ENCODE data around the gene TRIM62.
"Not testable (repeated sequence)": the region's sequence is repeated elsewhere in the genome, so short reads cannot be mapped to it uniquely, and the experiment has no call there.

Gene TRIM62

DNA sequence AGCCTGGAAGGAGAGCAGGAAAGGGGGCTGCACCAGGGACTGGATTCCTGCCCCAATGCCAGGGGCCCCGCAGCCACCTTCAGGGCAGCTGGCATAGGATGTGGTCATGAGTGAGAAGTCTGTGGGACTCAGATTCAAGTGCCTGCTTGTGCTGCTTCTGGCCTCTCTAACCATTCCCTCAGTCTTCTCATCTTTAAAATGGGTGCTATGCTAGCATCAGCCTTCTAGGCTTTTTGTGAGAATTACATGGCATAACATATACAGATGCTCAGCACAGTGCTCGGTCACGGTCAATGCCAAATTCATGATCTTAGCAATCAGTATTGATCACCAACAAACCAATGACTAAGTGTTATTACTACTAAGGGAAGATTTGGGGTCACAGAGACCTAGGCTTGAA lies 23.5 kb downstream of the TRIM62 start:
- no peak for DNase-seq

GRCh38 chr1:33157131-33157530 lies 24.7 kb downstream of the TRIM62 start:
- no peak for DNase-seq

- DNase-seq = no peak
Measured at GRCh38 chr1:33155877-33156538, 25.8 kb downstream of the TRIM62 start.

- no peak for DNase-seq
Measured at GRCh38 chr1:33153650-33154049, 28.2 kb downstream of the TRIM62 start.

DNA sequence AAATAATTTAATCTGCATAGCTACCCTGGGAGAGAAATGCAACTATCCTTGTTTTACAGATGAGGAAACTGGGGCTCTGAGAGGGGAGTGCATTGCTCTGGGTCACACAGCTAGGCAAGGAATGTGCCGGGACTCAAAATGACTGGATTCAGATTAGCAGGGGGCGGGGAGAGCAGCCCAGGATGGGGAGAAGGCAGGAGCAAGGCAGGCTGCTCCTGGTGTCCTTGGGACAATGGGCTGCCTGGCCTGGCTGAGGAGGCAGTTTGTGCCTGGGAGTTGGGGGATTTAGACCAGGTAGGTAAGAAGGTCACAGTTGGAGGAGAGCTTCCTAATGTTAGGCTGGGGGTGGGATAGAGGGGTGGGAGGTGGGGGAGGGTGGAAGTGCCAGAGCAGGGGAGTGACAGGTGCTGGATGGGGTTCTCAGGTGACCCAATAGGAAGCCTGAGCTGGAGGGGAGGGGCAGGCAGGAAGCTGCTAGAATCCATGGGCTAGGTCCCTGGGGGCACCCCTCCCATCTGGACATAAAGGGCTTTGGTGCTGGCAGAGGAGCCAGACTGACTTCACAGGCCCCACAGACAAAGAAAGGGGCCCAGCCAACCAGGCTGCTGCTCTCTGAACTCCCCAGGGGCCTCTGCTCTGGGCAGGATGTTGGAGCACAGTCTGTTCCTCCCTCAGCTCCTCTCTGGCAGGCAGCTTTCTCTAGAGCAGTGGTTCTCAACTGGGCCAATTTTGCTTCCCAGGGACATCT lies 29.0 kb downstream of the TRIM62 start:
- no peak for DNase-seq

DNA sequence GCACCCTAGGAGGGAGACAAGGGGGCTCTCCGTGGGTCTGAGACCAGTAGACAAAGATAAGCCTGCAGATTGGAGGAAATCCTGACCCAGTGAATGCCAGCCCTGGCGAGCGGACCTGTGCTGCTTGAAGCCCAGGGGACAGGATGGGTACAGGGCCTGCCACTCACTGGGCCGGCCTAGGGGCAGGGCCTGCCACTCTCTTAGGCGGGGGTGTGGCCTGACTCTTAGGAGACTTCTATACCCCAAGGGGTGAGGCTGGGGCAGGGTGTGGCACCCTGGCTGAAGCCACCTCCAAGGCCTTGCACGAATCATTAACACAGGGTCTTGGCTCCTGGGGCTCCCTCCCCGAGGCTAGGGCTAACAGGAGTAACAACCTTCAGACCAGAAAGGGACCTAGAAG lies 30.7 kb downstream of the TRIM62 start:
- DNase-seq = no peak

DNA sequence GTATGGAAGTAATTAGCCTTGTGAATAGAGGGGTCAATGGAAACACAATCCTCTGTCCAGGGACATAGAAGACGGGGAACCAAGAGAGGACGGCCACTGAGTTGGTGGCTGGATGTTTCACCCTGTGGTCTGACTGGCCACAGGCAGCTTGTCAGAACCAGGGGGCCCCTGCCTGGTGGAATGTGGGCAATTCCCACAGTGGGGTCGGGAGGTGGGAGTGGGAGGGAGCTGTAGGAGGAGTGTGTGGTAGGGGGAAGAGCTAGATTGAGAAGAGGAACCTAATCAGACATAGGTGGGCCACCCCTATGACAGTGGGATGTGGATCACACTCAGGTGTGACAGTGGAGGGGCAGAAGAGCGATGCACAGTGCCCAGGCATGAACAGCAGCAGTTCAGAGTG lies 31.3 kb downstream of the TRIM62 start:
- no peak for DNase-seq

DNA sequence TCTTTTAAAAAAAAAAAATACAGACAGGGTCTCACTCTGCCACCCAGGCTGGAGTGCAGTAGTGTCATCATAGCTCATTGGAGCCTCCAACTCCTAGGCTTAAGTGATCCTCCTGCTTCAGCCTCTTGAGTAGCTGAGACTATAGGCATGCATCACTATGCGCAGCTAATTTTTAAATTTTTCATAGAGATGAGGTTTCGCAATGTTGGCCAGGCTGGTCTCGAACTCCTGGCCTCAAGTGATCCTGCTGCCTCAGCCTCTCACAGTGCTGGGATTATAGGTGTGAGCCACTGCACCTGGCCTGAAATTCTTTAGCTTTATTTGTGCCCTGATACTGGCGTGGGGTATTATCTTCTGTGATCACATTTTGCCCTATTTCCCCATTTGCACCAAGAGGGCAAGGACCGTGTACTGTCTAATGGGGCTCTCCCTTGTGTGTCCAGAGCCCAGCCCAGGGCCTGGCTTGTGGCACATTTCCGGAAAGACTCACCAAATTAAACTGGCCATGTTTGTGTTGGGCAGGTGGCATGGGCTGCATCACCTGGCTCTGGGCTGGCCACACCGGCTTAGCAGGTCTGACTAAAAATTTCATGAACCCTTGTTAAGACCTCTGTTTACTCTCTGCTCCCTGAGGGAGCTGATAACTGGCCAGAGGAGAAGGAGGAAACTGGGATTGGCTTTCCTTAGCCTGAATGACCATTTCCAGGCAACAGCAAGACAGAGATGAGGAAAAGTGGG lies 32.2 kb downstream of the TRIM62 start:
- no peak for DNase-seq

DNA sequence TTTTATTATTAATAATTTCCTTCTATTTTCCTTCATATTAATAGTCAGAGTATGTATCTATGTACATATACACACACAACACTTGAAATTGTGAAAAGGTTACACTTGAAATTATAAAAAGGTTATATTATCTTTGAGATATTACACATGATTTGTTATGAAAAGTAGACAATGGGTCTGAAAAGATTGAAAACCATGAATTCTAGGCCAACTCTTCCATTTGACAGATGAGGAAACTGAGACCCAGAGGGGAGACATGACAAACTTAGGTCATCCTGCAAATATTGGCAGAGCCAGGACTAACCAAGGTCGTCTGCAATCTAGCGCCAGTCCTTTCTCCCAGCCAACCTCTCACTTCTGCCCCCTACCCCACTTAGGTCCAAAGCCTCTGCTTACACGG lies 33.2 kb downstream of the TRIM62 start:
- no peak for DNase-seq

- DNase-seq = no peak
Measured at GRCh38 chr1:33147997-33148314, 33.9 kb downstream of the TRIM62 start.

GRCh38 chr1:33147275-33147996 lies 34.4 kb downstream of the TRIM62 start:
- DNase-seq = no peak

- no peak for DNase-seq
Measured at GRCh38 chr1:33146003-33146402, 35.8 kb downstream of the TRIM62 start.

GRCh38 chr1:33143698-33144097 lies 38.1 kb downstream of the TRIM62 start:
- DNase-seq = no peak

- no peak for DNase-seq
Measured at GRCh38 chr1:33143176-33143575, 38.7 kb downstream of the TRIM62 start.

DNA sequence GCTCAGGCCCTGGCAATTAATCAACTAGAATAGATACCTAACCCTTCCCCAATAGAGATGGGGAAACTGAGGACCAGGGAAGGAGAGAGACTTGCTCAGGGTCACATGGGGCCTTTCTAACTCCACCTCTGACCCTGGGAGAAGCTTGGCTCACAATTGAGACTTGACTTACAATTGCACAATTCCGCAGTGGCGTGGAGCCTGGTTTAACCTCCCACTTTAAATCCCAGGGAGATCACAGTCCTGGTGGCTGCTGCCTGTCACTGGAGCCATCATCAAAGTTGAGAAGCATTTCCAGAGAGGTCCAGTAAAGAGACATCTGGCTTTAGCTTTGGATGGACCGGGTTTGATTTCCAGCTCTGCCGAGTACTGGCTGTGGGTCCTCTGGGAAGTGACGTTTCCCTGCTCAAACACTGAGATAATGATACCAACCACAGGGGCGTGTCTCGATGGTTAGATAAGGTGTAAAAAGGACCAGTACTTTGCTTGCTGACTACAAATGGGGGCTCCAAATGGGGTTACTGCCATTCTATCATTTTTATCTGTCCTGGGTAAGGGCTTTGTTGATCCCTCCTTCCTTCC lies 39.3 kb downstream of the TRIM62 start:
- DNase-seq = no peak

DNA sequence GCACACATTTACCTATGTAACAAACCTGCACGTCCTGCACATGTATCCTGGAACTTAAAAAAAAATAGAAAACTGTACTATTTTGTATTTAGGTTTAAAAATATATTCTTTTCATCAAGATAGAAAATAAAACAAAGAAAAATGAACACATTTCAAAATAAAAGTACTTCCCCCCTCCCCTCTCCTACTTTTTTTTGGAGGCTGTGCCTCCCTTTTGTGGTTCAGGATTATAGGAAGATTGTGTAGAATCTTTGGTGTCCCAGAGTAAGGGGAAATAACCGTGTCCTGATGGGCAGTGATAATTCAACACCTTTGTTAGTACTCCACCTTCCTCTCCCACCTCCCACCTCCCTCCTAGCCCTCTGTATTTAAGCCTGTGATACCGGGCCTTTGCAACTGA lies 40.1 kb downstream of the TRIM62 start:
- no peak for DNase-seq

- DNase-seq = no peak
Measured at GRCh38 chr1:33141216-33141615, 40.6 kb downstream of the TRIM62 start.

- DNase-seq = no peak
Measured at GRCh38 chr1:33140153-33141149, 41.4 kb downstream of the TRIM62 start.

DNA sequence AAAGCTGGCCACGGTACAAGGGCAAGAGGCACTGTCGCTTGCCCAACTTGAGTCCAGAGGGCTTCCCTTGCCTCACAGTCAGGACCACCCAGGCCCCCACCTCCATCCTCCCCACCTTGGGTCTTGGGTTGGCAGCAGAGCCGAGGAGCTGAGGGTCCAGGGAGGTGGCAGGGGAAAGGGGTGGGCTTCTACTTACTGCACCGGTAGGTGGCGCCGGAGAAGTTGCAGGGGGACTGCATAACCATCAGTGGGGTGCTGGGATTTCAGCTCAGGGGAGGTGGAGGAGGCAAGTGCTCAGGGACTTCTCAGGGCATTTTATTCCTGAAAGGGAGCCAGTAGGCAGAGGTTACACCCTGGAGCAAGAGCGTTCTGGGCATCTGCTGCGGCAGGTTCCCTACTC lies 44.0 kb downstream of the TRIM62 start:
- DNase-seq = peak in 3 of 6 experiments; percentile 3 to 8 (median 5)

DNA sequence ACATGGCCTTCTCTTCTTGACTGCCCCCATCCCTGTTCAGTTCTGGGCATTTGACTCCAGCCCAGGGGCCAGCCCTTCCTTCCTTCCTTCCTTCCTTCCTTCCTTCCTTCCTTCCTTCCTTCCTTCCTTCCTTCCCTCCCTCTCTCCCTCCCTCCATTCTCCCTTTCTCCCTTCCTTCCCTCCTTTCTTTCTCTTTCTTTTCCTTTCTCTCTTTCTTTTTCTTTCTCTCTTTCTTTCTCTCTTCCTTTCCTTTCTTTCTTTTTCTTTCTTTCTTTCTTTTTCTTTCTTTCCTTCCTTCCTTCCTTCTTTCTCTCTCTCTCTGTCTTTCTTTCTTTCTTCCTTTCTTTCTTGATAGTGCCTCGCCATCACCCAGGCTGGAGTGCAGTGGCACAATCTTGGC lies 45.8 kb downstream of the TRIM62 start:
- not testable (repeated sequence) for DNase-seq

DNA sequence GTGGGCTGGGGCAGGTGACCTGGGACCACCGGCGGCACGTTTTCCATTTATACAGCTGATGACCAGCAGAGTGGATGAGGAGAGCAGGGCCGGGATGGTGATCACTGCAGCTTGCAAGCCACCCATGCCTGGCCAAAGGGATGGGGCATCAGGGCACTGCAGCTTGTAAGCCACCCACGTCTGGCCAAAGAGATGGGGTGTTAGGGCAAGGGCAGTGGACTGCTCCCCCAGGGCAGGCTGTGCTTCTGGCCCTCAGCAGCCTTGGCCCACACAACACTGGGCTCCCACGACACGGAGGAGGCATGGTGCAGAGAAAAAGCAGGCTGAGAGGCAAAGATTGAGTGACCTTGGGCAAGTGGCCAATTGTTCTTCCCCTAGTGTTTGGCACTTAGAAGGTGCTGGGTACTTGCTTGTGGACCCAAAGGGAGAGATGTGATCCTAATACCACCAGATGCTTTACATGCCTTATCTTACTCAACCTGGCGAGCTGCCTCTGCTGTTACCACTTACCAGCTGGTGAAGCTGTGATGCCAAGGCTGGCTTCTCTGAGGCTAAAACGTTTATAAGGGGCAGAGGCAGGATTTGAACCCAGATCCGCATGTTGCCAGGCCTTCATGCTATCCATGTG lies 48.3 kb downstream of the TRIM62 start:
- DNase-seq = no peak
